Thoracic aorta (tissue), 2 donors: Measurements from ENCODE around the gene TBC1D8. TPM values are rescaled to one million over a fixed set of nuclear protein-coding genes. Genes with fewer than 3 reads are reported as not detected.

Source experiments
- ATAC-seq: fragments of 150-250 bp; one replicate; pipeline ENCODE4 v1.8.0; 2017; ENCODE audit warnings: low read depth; ENCODE audit not compliant: insufficient number of reproducible peaks, low FRiP score
- DNase-seq: peaks from one replicate; pipeline ENCODE4 v3.0.0-alpha.2; 2020; ENCODE audit warnings: low spot score
- H3K27ac ChIP-seq, 2 donors: fragments of 200-600 bp; sonication (generic); 1 replicate in 1 of 2; 2 replicates in 1 of 2; pipeline ENCODE4 v1.5.1; 2016; ENCODE audit warnings: mild to moderate bottlenecking in 2 of 2, moderate library complexity in 2 of 2
- H3K27me3 ChIP-seq: fragments of 200-600 bp; sonication (generic); replicated peaks from 2 replicates; pipeline ENCODE4 v1.6.0; 2016; ENCODE audit warnings: mild to moderate bottlenecking; ENCODE audit not compliant: insufficient read depth
- H3K36me3 ChIP-seq: fragments of 200-600 bp; sonication (generic); one replicate; pipeline ENCODE4 v1.5.1; 2016
- H3K4me1 ChIP-seq, 2 donors: fragments of 200-600 bp; sonication (generic); 1 replicate in 1 of 2; 2 replicates in 1 of 2; pipeline versions ENCODE4 v1.5.1 to v1.6.0; 2016; ENCODE audit warnings: low read depth in 2 of 2, mild to moderate bottlenecking in 1 of 2; ENCODE audit not compliant: control insufficient read depth in 1 of 2
- H3K4me3 ChIP-seq: fragments of 200-600 bp; sonication (generic); 2 replicates; pipeline ENCODE4 v1.5.1; 2016; ENCODE audit warnings: mild to moderate bottlenecking
- H3K9me3 ChIP-seq: fragments of 200-600 bp; sonication (generic); 2 replicates; pipeline ENCODE4 v1.5.1; 2016
- total RNA-seq, 2 donors: library from RNA; depleted of rRNA; stranded (reverse); fragments of >200 nt; gene quantifications; one replicate each; pipeline versions ENCODE4 v1.1.0 to v1.2.3, GENCODE V29; 2016
- TF ChIP-seq, protein P1 (sequence below): fragments of 200-600 bp; sonication (generic); IDR thresholded peaks from one replicate; pipeline ENCODE4 v1.5.1; 2019; ENCODE audit warnings: antibody characterized with exemption

TBC1D8 gene
- total RNA-seq: 10 to 100 TPM; 47.4 to 62.0 TPM

DNA sequence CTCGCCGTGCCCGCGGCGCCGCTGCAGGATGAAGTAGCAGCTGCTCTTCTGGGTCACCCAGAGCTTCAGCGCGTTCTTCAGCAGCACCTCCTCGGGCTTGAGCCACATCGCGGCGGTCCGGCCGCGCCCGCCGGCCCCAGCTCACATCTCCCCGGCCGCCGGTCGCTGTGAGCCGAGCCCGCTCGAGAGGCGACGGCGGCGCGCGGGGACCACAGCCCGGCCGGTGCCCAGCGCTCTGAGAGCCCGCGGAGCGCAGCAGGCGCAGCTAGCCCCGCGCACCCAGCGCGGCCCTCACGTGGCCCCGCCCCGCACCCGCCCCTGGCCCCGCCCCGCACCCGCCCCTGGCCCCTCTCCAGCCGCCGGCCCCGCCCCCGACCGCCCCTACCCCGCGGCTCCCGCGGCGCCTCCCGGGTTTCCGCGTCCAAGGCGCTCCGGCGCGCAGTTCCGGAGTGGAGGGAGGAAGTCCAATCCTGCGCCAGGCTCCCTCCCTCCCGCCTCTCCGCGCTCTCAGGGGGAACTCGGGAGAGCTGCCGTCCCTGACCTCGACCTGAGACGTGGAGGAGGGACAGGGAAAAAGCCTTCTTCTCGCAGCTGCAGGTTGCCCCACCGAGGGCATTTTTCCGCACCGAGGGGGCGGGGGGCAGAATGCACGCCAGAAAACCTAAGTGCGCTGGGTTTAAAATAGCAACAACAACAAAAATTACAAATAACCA, at the start of gene TBC1D8:
Gene TBC1D8 (minus strand): TSS at position 237 of the 713 bp plus-strand sequence. CDS start 129 bp downstream, at position 108.
- ATAC-seq: peak; percentile 87
- TF ChIP-seq, protein P1, sequence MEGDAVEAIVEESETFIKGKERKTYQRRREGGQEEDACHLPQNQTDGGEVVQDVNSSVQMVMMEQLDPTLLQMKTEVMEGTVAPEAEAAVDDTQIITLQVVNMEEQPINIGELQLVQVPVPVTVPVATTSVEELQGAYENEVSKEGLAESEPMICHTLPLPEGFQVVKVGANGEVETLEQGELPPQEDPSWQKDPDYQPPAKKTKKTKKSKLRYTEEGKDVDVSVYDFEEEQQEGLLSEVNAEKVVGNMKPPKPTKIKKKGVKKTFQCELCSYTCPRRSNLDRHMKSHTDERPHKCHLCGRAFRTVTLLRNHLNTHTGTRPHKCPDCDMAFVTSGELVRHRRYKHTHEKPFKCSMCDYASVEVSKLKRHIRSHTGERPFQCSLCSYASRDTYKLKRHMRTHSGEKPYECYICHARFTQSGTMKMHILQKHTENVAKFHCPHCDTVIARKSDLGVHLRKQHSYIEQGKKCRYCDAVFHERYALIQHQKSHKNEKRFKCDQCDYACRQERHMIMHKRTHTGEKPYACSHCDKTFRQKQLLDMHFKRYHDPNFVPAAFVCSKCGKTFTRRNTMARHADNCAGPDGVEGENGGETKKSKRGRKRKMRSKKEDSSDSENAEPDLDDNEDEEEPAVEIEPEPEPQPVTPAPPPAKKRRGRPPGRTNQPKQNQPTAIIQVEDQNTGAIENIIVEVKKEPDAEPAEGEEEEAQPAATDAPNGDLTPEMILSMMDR: no peak
- no peaks in the 10 kb centered on the region for H3K36me3 ChIP-seq
- peak within 1 kb of the TSS; percentile 76 to 80 for H3K27ac ChIP-seq
- no peaks in the 10 kb centered on the region for H3K9me3 ChIP-seq
- peak within 1 kb of the TSS; percentile 93 for H3K4me3 ChIP-seq
- peaks cover 10 to 34% of the 10 kb centered on the region in 2 donors for H3K4me1 ChIP-seq
- no peaks in the 10 kb centered on the region for H3K27me3 ChIP-seq
- DNase-seq: peak; percentile 47

DNA sequence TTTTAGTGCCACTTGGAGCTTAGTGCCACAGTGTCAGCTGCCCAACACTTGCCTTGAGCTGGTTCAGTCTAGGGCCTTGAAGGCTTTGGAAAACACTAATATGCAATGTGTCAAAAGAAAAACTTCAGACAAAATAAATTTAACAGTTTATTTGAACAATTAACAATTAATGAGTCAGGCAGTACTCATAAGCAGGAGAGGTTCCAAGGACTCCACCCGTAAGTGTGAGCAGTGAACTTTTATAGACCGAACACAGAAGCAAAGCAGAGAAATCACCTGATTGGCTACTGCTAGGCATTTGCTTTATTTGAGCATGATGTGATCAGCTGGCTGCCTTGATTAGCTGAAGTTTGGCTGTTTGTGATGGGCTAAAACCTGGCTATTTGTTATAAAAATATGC, 49.5 kb upstream of the TBC1D8 start:
- Histone ChIP-seq H3K36me3 (no peaks in the 10 kb centered on the region), H3K4me1 (peaks cover 0 to 1% of the 10 kb centered on the region in 2 donors), H3K4me3 (no peak overlapping the region), H3K9me3 (no peaks in the 10 kb centered on the region), H3K27ac (no peak overlapping the region), H3K27me3 (no peaks in the 10 kb centered on the region)
- DNase-seq (no peak), ATAC-seq (no peak)
- TF ChIP-seq, protein P1: no peak

DNA sequence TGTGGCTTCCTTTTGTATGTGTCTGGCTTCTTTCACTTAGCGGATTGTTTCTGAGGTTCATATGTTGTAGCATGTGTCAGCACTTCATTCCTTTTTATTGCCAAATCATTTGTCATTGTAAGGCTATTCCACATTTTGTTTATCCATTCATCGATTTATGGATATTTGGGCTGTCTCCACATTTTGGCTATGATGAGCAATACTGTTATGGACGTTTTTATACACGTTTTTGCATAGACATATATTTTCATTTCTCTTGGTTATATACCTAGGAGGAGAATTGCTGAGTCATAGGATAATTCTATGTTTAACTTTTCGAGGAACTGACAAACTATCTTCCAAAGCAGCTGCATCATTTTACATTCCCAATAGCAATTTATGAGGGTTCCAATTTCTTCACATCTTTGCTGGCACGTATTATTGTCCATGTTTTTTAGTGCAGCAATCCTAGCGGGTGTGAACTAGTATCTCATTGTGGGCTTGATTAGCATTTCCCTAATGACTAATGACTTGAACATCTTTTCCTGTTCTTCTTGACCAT, 48.1 kb upstream of the TBC1D8 start:
- no peak for DNase-seq
- TF ChIP-seq, protein P1: no peak
- H3K9me3 ChIP-seq: no peaks in the 10 kb centered on the region
- no peak for ATAC-seq
- no peaks in the 10 kb centered on the region for H3K27me3 ChIP-seq
- H3K4me1 ChIP-seq: no peaks in the 10 kb centered on the region
- no peak overlapping the region for H3K4me3 ChIP-seq
- H3K36me3 ChIP-seq: no peaks in the 10 kb centered on the region
- no peak overlapping the region for H3K27ac ChIP-seq

DNA sequence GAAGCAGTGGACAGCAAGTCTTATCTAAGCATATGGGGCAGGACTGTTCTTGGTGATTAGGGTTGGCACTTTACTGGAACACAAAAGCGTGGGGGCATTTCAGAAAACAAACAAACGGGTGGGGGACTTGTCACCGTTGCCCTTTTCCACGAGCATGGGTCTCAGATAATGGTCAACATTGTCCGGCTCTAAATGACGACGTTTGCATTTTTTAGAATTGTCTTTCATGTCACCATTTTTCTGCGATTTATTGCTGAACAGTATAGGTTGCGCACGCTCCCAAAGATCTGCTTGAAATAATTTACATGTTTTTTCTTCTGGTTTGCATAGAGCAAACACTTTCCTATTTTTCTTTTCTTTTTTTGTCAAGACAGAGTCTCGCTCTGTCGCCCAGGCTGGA, 46.6 kb upstream of the TBC1D8 start:
- no peak for DNase-seq
- no peak for ATAC-seq
- Histone ChIP-seq H3K4me1 (no peaks in the 10 kb centered on the region), H3K27ac (no peak overlapping the region), H3K36me3 (no peaks in the 10 kb centered on the region), H3K27me3 (no peaks in the 10 kb centered on the region), H3K9me3 (no peaks in the 10 kb centered on the region), H3K4me3 (no peak overlapping the region)
- TF ChIP-seq, protein P1: no peak

DNA sequence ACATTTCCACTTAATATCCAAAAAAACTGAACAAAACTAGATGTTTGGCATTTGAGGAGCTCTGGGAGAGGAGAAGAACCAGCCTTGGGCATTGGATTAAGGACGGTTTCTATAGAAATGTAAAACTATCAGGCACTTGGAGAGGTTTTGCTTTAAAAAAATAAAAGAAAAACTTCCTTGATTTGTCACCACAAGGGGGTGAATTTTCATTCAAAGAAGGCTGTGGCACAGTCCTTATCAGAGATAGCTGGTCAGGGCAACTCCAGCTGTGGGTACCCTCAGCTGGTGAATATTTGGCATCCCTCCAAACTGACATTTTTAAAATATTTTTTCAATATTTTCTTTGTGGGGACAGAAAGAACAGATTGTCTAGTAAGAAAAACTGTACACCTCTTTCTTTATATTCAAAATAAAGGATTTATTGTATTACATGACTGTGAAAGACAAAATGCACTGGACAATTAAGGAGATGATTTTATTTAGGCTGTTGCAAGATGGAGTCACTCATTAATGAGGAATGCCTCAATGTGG, 46.1 kb upstream of the TBC1D8 start:
- Histone ChIP-seq H3K27ac (no peak overlapping the region), H3K4me3 (no peak overlapping the region), H3K4me1 (no peaks in the 10 kb centered on the region), H3K36me3 (no peaks in the 10 kb centered on the region), H3K9me3 (no peaks in the 10 kb centered on the region), H3K27me3 (no peaks in the 10 kb centered on the region)
- TF ChIP-seq, protein P1: no peak
- no peak for DNase-seq
- ATAC-seq: no peak
